ENCODE results near the gene IFNA5. TPM values are rescaled to one million over a fixed set of nuclear protein-coding genes. Genes with fewer than 3 reads are reported as not detected.

Gene IFNA5
- total RNA-seq, 1 donor from 2014 or later, result not detected

- intact Hi-C loops (cut with DNase I), result no loop called here
- ATAC-seq (ENCODE audit: poor library complexity), result no peak
- DNase-seq, result no peak
Observed at GRCh38 chr9:21295992-21296391, 9.1 kb downstream of the IFNA5 start.

- intact Hi-C loops (cut with DNase I), result no loop called here
- ATAC-seq (ENCODE audit: poor library complexity), result no peak
- DNase-seq, result no peak
Observed at GRCh38 chr9:21294904-21295538, 10.1 kb downstream of the IFNA5 start.

GRCh38 chr9:21294364-21294774, 10.7 kb downstream of the IFNA5 start:
- no peak for ATAC-seq (ENCODE audit: poor library complexity)
- intact Hi-C loops (cut with DNase I), result no loop called here
- DNase-seq, result no peak

GRCh38 chr9:21289848-21290247, 15.3 kb downstream of the IFNA5 start:
- no peak for DNase-seq

GRCh38 chr9:21287280-21287679, 17.8 kb downstream of the IFNA5 start:
- DNase-seq, result no peak
- ATAC-seq (ENCODE audit: poor library complexity), result no peak
- intact Hi-C loops (cut with DNase I), result no loop called here

More at GRCh38 chr9:21289848-21290247, 15.3 kb downstream of the IFNA5 start:
- ATAC-seq (ENCODE audit: poor library complexity), result no peak
- intact Hi-C loops (cut with DNase I), result no loop called here

- DNase-seq (no peak), ATAC-seq (ENCODE audit: poor library complexity) (no peak)
- intact Hi-C loops (cut with DNase I), result no loop called here
Observed at GRCh38 chr9:21286659-21287058, 18.5 kb downstream of the IFNA5 start.

- intact Hi-C loops (cut with DNase I), result no loop called here
- DNase-seq, result no peak
- ATAC-seq (ENCODE audit: poor library complexity), result no peak
Observed at GRCh38 chr9:21286099-21286498, 19.0 kb downstream of the IFNA5 start.

GRCh38 chr9:21281275-21281674, 23.8 kb downstream of the IFNA5 start:
- intact Hi-C loops (cut with DNase I), result no loop called here
- DNase-seq (no peak), ATAC-seq (ENCODE audit: poor library complexity) (no peak)

- intact Hi-C loops (cut with DNase I), result no loop called here
Observed at GRCh38 chr9:21268347-21268657, 36.8 kb downstream of the IFNA5 start.

GRCh38 chr9:21267485-21268346, 37.4 kb downstream of the IFNA5 start:
- DNase-seq (no peak), ATAC-seq (ENCODE audit: poor library complexity) (no peak)
- intact Hi-C loops (cut with DNase I), result no loop called here

More at GRCh38 chr9:21268347-21268657, 36.8 kb downstream of the IFNA5 start:
- ATAC-seq (ENCODE audit: poor library complexity) (no peak), DNase-seq (no peak)

GRCh38 chr9:21266733-21267484, 38.2 kb downstream of the IFNA5 start:
- DNase-seq (no peak), ATAC-seq (ENCODE audit: poor library complexity) (no peak)
- intact Hi-C loops (cut with DNase I), result no loop called here

- DNase-seq (no peak), ATAC-seq (ENCODE audit: poor library complexity) (no peak)
- intact Hi-C loops (cut with DNase I), result no loop called here
Observed at GRCh38 chr9:21265421-21266189, 39.5 kb downstream of the IFNA5 start.

GRCh38 chr9:21255538-21256212, 49.4 kb downstream of the IFNA5 start:
- DNase-seq, result no peak
- ATAC-seq (ENCODE audit: poor library complexity), result no peak
- intact Hi-C loops (cut with DNase I), result no loop called here

Other genes starting within 250 kb of the IFNA5 start
- gene IFNB1, start 227.4 kb downstream of the IFNA5 start, total RNA-seq, result not detected
- not detected for gene IFNW1, start 163.5 kb downstream of the IFNA5 start, total RNA-seq
- gene IFNA21, start 138.7 kb downstream of the IFNA5 start, total RNA-seq, result not detected
- not detected for gene IFNA4, start 117.7 kb downstream of the IFNA5 start, total RNA-seq
- not detected for gene IFNA7, start 103.1 kb downstream of the IFNA5 start, total RNA-seq
- gene IFNA10, start 98.2 kb downstream of the IFNA5 start, total RNA-seq, result not detected
- not detected for gene IFNA16, start 88.0 kb downstream of the IFNA5 start, total RNA-seq
- gene IFNA17, start 77.1 kb downstream of the IFNA5 start, total RNA-seq, result not detected
- gene IFNA14, start 65.3 kb downstream of the IFNA5 start, total RNA-seq, result not detected
- 11.2 TPM for gene KLHL9, start 30.1 kb upstream of the IFNA5 start, total RNA-seq
- gene IFNA6, start 45.6 kb upstream of the IFNA5 start, total RNA-seq, result not detected
- not detected for gene IFNA13, start 62.7 kb upstream of the IFNA5 start, total RNA-seq
- not detected for gene IFNA2, start 80.1 kb upstream of the IFNA5 start, total RNA-seq
- not detected for gene IFNA8, start 103.8 kb upstream of the IFNA5 start, total RNA-seq
- gene IFNA1, start 135.1 kb upstream of the IFNA5 start, total RNA-seq, result not detected
- gene IFNE, start 177.0 kb upstream of the IFNA5 start, total RNA-seq, result not detected

All from Right ventricle myocardium superior (tissue), 1 donor.